Caki2 (cell line): ENCODE results near the gene MDM2. TPM values are rescaled to one million over a fixed set of nuclear protein-coding genes. Genes with fewer than 3 reads are reported as not detected.
"Not testable (repeated sequence)": the region's sequence is repeated elsewhere in the genome, so short reads cannot be mapped to it uniquely, and the experiment has no call there.

ENCODE experiments used
- DNase-seq: peaks from one replicate; pipeline ENCODE4 v3.0.0-alpha.2; 2015; ENCODE audit warnings: low read depth
- in situ Hi-C: cut with HindIII; loops from 2 replicates; pipeline ENCODE4 v1.10.0; 2016; ENCODE audit warnings: low sequenced_read_pairs, low pct_unique_long_range_greater_than_20kb, mixed read lengths
- total RNA-seq: library from RNA; depleted of rRNA; stranded (reverse); fragments of >200 nt; shearing (Covaris generic); gene quantifications from 2 replicates; pipeline ENCODE4 v1.2.3, GENCODE V29; 2014; ENCODE audit warnings: low replicate concordance

The MDM2 gene
- total RNA-seq, 1 experiment from 2014 or later, result 96.3 TPM

GRCh38 chr12:68802372-68802745, 5.6 kb upstream of the MDM2 start:
- in situ Hi-C loops, DNase-seq: not testable (repeated sequence)

- DNase-seq, in situ Hi-C loops: not testable (repeated sequence)
Measured at GRCh38 chr12:68802911-68803651, 4.9 kb upstream of the MDM2 start.

- DNase-seq, result no peak
- in situ Hi-C loops, result no loop called here
Measured at GRCh38 chr12:68803948-68804656, 3.9 kb upstream of the MDM2 start.

- DNase-seq, result no peak
- in situ Hi-C loops, result no loop called here
Measured at GRCh38 chr12:68804657-68805591, 3.1 kb upstream of the MDM2 start.

GRCh38 chr12:68805592-68806120, 2.3 kb upstream of the MDM2 start:
- in situ Hi-C loops, result no loop called here

GRCh38 chr12:68806488-68807237, 1.3 kb upstream of the MDM2 start:
- in situ Hi-C loops, result no loop called here
- DNase-seq, result no peak

More at GRCh38 chr12:68805592-68806120, 2.3 kb upstream of the MDM2 start:
- no peak for DNase-seq

- in situ Hi-C loops, DNase-seq: not testable (repeated sequence)
Measured at GRCh38 chr12:68807274-68807575, 752 bp upstream of the MDM2 start.

GRCh38 chr12:68808388-68809189, 612 bp downstream of the MDM2 start:
- DNase-seq, result peak; percentile 95

GRCh38 chr12:68809190-68810026, 1.4 kb downstream of the MDM2 start:
- peak; percentile 37 for DNase-seq
- in situ Hi-C loops, result no loop called here

More at GRCh38 chr12:68808388-68809189, 612 bp downstream of the MDM2 start:
- in situ Hi-C loops, result no loop called here

- DNase-seq, in situ Hi-C loops: not testable (repeated sequence)
Measured at GRCh38 chr12:68810027-68810389, 2.0 kb downstream of the MDM2 start.

- in situ Hi-C loops, DNase-seq: not testable (repeated sequence)
Measured at GRCh38 chr12:68811573-68811972, 3.6 kb downstream of the MDM2 start.

- no peak for DNase-seq
Measured at GRCh38 chr12:68812553-68813241, 4.7 kb downstream of the MDM2 start.

GRCh38 chr12:68813242-68813593, 5.2 kb downstream of the MDM2 start:
- no peak for DNase-seq
- in situ Hi-C loops, result no loop called here

More at GRCh38 chr12:68812553-68813241, 4.7 kb downstream of the MDM2 start:
- in situ Hi-C loops, result no loop called here

- no peak for DNase-seq
- in situ Hi-C loops, result no loop called here
Measured at GRCh38 chr12:68814490-68815231, 6.7 kb downstream of the MDM2 start.

GRCh38 chr12:68815232-68815927, 7.4 kb downstream of the MDM2 start:
- in situ Hi-C loops, result no loop called here
- DNase-seq, result no peak
